Umbilical cord (tissue), 2 donors: Measurements from ENCODE around the gene SYP. TPM values are rescaled to one million over a fixed set of nuclear protein-coding genes. Genes with fewer than 3 reads are reported as not detected.
"Not testable (repeated sequence)": the region's sequence is repeated elsewhere in the genome, so short reads cannot be mapped to it uniquely, and the experiment has no call there.

Experiments used
- DNase-seq: peaks from one replicate; pipeline ENCODE4 v3.0.0-alpha.2; 2015; ENCODE audit warnings: low spot score
- total RNA-seq: library from RNA; depleted of rRNA; stranded (reverse); fragments of >200 nt; gene quantifications from one replicate; pipeline ENCODE4 v1.2.3, GENCODE V29; 2014; ENCODE audit warnings: low replicate concordance; ENCODE audit not compliant: insufficient read depth

SYP gene
- total RNA-seq, 1 donor from 2014 or later = 0.24 TPM

- peak; percentile 99 for DNase-seq
These were observed 9.0 kb downstream of the SYP start for GRCh38 chrX:49190821-49191573.

DNA sequence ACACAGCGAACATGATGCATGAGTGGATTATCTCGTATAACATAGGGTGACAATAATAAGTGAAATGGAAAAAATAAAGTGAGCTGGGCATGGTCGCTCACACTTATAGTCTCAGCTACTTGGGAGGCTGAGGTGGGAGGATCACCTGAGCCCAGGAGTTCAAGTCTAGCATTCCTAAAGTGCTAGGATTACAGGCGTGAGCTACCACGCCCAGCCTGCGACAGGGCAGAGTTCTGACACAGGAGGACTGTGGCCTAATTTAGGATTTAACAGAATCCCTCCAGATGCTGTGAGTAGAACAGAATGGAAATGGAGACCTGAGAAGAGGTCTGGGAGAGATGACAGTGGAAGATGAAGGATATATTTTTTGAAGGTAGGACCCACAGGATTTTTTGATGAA is 10.4 kb downstream of the SYP start:
- no peak for DNase-seq

DNA sequence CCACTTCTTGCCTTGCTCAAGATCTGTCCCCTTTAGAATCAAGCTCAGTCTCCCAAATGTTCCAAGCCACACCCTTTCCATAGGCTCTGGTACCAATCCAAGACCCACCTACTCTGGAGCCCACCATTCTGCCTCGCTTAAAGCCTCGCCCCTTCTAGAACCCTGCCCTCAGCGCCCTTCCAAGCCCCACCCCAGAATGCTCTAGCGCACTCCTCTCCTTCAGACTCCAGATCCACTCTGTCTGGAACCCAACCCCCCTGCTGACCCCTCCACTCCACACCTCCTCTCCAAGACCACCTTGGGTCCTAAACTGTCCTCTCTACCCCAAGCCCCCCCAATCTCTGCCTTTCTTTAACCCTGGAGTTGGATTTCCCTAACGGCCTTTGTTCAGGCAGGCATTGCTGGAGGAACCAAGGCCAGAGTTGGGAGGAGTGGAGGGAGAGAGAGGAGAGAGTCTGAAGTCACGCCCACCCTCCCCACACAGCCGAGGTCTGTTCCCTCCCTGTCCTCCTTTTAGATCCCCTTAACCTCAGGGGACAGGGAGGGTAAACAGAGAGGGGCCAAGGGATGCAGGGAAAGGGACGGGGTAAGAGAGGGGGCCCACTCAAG is 11.4 kb downstream of the SYP start:
- DNase-seq = no peak

DNA sequence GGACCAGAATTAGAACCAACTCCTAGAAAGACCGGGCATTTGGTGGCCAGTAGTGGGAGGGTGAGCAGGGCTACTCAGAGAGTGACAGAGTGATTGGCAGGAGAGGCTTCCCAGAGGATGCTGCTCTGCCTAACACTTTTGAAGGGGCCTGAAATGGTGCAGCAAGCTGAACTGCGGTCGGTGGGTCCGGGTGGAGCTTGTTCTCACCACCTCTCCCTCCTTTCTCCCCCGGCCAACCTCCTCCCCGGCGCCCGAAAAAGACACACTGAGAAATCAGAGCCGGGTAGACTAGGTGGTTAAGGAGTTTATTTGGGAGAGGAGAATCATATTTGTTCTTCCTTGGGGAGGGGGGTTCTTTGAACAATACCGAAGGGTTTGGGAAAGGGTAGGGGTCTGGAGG is 12.5 kb downstream of the SYP start:
- no peak for DNase-seq

DNA sequence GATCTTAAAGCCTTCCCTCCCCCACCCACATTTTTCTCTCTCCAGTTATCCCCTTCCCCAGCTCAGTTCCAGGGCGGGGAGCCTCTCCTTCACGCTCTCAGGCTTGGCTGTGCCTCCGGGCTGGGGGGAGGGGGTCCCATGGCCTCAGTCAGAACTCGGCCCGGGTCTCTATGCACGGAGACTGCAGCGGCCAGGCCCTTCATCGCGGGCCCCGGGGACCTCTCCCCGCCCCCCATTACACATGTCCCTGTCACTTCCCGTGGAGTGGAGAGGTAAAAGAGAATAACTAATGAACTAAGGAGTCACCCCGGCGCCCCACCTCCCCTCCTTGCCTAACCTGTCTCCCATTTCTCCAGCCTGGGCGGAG is 13.0 kb downstream of the SYP start:
- no peak for DNase-seq

- DNase-seq = peak; percentile 68
These were observed 13.6 kb downstream of the SYP start, which contains the start of gene PRICKLE3 for GRCh38 chrX:49186125-49187027. Gene PRICKLE3 (minus strand): TSS chrX:49186373. CDS start chrX:49186297, 76 bp downstream.

DNA sequence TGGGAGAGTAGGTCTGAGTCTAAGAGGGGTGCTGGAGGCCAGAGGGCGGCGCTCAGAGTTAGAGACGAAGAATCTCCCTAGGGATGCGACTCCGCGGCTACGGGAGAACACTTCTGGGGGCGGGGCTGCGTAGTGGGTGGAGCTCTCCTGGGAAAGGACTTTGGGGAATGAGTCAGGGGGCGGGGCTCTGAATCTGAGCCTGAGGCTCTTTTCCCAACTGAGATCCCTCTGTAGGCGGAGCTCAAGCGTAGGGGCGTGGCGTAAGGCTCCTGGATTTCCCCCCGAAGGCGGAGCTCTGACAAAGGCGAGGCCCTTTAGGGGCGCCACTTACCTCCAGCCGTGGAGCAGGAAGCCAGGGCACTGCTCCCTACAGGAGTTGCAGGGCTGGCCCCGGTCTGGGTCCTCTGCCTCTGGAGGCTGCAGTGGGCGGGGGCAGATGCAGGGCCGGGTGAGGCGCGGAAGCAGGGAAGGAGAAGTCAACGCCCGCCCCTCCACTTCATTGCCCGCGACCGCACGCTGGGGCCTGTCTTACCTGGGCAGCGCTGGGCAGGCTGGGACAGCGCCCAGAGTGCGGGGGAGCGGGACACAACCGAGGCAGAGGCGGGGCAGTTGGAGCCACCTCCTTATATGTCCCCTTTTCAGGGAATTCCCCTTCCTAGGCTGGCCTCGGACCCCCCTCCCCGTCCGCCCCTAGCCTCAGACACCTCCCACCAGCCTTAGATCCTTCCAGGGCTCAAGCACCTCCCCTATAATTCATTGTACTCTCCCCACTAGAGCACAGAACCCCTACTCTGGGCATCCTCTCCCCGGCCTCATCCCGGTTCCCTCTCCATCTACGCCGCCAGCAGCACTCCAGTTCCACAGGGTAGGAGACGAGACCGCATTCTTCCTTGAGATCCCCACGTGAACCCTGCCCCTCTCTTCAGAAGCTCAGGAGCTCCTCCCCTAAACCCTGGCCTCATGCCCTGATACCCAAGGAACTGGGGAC is 15.4 kb downstream of the SYP start:
- DNase-seq = peak; percentile 92

GRCh38 chrX:49183701-49184281 is 16.2 kb downstream of the SYP start:
- DNase-seq = no peak

DNA sequence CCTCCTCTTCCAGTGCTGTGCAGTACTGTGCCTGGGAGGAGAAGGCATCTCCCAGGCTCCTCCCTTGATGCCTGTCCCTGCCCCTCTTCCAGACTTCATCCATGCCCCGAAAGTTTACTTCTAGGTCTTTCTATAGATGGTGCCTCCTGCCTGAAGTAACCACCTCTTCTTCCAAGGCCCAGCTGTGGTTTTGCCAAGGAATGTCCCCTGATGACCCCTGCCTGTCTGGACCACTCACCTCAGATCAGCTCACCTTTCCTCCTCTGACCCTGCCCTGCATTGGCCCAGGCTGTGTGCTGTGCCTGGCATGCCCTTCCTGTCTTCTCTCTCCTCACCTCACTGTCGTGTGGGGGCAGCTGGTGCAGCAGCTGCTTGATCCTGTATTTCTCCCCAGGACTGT is 20.6 kb downstream of the SYP start:
- DNase-seq = no peak

- no peak for DNase-seq
These were observed 21.5 kb downstream of the SYP start for GRCh38 chrX:49178537-49178936.

GRCh38 chrX:49177873-49178480 is 22.0 kb downstream of the SYP start:
- DNase-seq = no peak

DNA sequence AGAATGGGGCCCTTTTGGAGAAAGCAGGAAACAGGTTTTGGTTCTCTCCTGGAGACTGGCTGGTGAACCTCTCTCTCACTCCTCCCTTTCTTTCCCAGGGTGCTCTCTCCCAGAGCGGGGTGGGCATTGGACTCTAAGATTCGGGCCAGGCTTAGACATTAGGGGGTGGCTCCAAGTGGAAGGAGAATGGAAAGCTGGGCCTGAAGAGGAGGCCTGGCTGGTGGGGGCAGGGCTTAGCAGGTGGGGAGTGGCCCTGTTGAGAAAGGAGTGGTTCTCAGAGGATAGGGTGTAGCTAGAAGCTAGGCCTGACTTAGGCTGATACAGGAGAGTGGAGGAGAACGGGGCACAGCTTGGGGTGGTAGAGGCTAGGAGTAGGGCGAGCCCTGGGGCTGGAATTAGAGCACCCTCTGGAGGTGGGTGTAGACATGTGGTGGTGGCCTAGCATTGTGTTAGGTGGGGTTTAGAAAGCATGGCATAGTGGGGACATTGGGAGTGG is 22.6 kb downstream of the SYP start:
- DNase-seq = no peak

DNA sequence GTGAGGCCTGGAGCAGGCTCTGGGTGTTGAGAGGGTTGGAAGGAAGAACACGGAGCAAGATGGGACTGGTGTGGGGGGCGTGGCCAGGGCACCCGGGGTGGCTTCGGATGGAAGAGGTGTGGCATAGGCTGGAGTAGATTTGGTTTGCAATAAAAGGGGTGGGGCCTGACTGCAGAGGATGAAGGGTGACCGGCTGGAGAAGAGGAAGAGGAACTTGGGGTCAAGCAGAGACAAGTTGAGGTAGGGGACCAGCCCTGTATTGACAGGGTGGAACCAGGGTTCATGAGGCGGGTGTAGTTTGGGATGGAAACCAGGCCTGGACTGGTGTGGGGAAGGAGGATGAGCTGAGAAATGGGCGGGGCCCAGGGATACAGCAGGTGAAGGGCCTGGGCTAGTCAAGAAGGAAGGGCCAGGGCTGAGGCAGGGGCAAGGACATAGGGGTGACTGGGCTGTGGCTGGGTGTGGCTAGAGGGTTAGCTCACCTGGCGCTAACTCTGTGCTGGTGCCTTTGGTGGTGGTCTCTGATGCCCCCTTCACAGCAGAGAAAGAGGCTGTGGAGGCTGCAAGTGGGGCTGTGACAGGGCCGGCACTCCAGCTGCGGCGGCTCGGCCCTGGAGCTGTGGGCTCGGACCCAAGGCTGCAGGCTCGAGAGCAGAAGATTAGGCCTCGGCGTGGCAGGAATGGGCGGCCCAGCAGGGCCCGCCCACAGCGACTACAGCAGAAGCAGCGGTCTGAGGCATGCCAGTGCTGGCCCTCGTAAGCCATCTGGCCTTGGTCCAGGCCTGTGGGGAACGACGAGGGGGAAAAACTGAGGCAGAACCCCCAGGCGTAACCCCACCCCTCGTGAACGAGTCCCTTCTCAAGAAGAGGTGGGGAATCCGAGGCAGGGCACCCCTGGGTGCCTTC is 23.3 kb downstream of the SYP start:
- DNase-seq = no peak

DNA sequence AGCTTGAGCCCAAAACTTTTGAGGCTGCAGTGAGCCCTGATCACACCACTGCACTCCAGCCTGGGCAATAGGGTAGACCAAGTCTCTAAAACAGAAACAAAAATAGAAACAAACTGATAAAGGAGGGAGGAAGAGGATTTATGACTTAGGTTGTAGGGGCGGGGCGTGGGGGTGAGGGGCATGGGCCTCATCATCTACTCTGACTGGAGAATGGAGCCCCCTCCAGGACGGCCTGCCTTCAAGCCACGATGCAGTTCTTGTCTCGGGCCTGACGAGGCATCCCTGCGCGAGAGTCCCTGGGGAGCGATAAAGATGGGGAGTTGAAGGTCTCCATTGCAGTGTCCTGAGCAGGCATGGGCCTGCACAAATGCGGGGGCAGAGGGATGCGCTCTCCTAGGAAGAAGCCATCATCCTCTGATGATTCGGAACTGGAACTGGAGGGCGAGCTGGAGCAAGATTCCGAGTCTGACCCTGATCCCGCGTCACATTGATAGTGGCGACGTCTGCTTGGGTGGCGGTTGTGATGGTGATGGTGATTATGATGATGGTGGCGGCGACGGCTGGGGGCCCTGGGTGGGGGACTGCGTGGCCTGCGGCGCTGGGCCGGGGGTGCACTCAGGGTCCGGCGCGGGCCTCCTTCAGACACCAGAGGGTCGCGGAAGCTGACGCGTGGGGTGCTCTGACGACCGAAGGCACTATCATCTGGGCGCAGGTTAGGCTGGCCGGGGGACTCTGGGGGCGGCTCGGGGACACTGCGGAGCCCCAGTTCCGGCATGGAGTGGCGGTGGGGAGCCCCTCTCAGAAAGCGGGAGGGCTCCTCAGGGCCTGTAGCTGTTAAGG is 24.3 kb downstream of the SYP start:
- no peak for DNase-seq

DNA sequence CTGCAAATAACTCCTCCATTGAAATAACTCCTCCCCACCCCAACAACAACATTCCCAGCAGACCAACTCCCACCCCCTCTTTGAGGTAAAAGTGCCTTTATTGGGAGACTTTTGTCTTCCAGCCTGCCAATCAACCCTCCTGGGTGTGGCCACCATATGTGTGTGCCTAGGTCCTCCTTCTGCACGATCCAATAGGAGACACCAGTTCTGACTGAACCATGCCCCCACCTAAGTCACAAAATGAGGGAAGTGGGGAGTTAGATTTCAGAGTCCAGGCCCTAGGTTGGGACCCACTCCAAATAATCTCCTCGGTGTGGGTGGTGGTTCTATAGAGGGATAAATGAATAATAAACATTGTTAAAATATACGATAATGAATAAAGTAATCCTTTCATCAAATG is 25.3 kb downstream of the SYP start:
- no peak for DNase-seq

- DNase-seq = not testable (repeated sequence)
These were observed 26.4 kb downstream of the SYP start for GRCh38 chrX:49173544-49173943.

- DNase-seq = peak; percentile 61
These were observed 27.7 kb downstream of the SYP start for GRCh38 chrX:49172280-49172780.

DNA sequence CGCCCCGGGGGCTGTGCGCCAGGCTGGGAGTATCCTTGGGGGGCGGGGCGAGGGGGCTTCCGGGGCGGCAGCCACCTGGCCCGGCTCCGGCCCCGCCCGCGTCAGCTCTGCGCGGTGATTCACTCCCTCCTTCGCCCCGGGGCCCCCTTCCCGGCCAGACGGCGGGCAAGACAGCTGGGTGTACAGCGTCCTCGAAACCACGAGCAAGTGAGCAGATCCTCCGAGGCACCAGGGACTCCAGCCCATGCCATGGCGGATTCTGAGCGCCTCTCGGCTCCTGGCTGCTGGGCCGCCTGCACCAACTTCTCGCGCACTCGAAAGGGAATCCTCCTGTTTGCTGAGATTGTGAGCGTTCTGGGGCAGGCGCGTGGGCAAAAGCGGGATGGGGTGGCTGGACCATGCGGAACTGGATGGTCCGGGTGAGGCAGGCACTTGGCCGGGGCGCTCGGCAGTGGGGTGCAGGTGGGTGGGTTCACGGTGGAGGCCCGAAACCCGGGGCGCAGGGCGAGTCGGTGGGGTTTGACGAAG is 28.2 kb downstream of the SYP start, which contains the start of gene PLP2:
TSS of gene PLP2 (plus strand) at position 147 of the 528 bp plus-strand sequence. CDS start at position 250, 103 bp downstream.
- peak; percentile 69 for DNase-seq
